Osteoblast (primary cell): Measurements from ENCODE around the gene ICE1. TPM values are rescaled to one million over a fixed set of nuclear protein-coding genes. Genes with fewer than 3 reads are reported as not detected.

Experiments used
- DNase-seq: peaks from one replicate; pipeline ENCODE4 v3.0.0; 2011; ENCODE audit warnings: low spot score, mixed read lengths; ENCODE audit not compliant: insufficient read length; ENCODE audit errors: missing footprints
- H2AFZ ChIP-seq: 2 replicates; pipeline ENCODE4 v1.6.0; 2011; ENCODE audit warnings: mild to moderate bottlenecking, low read length
- H3K27ac ChIP-seq: 2 replicates; pipeline ENCODE4 v1.5.1; 2011; ENCODE audit warnings: mild to moderate bottlenecking, low read depth, low read length, moderate library complexity
- H3K27me3 ChIP-seq: 2 replicates; pipeline ENCODE4 v1.6.0; 2012; ENCODE audit warnings: mild to moderate bottlenecking, control low read depth, inconsistent platforms, low read length, moderate library complexity; ENCODE audit not compliant: insufficient read depth
- H3K36me3 ChIP-seq: 2 replicates; pipeline ENCODE4 v1.5.1; 2011; ENCODE audit warnings: mild to moderate bottlenecking, low read length, control low read depth, moderate library complexity; ENCODE audit not compliant: insufficient read depth
- H3K4me1 ChIP-seq: 2 replicates; pipeline ENCODE4 v1.5.1; 2011; ENCODE audit warnings: mild to moderate bottlenecking, low read length, control low read depth, moderate library complexity; ENCODE audit not compliant: insufficient read depth
- H3K4me2 ChIP-seq: 2 replicates; pipeline ENCODE4 v1.6.0; 2011; ENCODE audit warnings: mild to moderate bottlenecking, low read length; ENCODE audit not compliant: insufficient read depth
- H3K4me3 ChIP-seq: fragments of 200-600 bp; sonication (generic); 3 replicates; pipeline ENCODE4 v1.5.1; 2012; ENCODE audit warnings: mild to moderate bottlenecking, low read length, inconsistent platforms; ENCODE audit not compliant: insufficient read depth
- H3K79me2 ChIP-seq: 2 replicates; pipeline ENCODE4 v1.6.0; 2012; ENCODE audit warnings: mild to moderate bottlenecking, low read length, control low read depth, inconsistent platforms; ENCODE audit not compliant: insufficient read depth
- H3K9me3 ChIP-seq: 2 replicates; pipeline ENCODE4 v1.5.1; 2011; ENCODE audit warnings: low read depth, low read length, control low read depth
- H4K20me1 ChIP-seq: 2 replicates; pipeline ENCODE4 v1.6.0; 2012; ENCODE audit warnings: mild to moderate bottlenecking, low read length, control low read depth; ENCODE audit not compliant: insufficient read depth
- total RNA-seq: library from RNA; depleted of rRNA; stranded (reverse); fragments of >200 nt; gene quantifications from 2 replicates; pipeline ENCODE4 v1.2.3, GENCODE V29; 2012
- TF ChIP-seq, protein P1 (sequence below): IDR thresholded peaks from 2 replicates; pipeline ENCODE4 v1.5.1; 2011; ENCODE audit warnings: mild to moderate bottlenecking, low read depth, low read length, moderate library complexity; ENCODE audit errors: extremely low read depth

The ICE1 gene
- total RNA-seq, 1 donor, result 34.0 TPM

DNA sequence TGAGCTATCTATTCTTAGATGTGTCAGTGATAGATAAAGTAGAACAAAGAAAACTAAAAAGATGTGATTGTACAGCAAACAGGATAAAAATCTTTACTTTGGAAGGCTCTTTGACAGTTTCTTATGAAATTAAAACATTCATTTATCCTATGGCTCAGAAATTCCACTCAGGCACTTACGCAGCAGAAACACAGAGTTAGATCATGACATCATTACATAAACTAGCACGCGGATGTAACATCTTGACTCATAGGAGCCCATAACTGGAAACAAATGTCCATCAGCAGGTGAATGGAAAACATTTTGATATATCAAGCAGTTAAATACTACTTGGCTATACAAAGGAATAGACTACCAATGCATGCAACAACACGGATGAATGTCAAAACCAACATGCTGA, 45.3 kb downstream of the ICE1 start:
- Histone ChIP-seq H3K27me3 (no peaks in the 10 kb centered on the region), H3K79me2 (no peaks in the 10 kb centered on the region), H3K4me3 (no peak overlapping the region), H3K4me2 (no peak overlapping the region), H3K27ac (peak overlapping the region; percentile 72), H3K36me3 (peaks cover 19% of the 10 kb centered on the region), H2AFZ (no peak overlapping the region), H4K20me1 (peaks cover 7% of the 10 kb centered on the region), H3K4me1 (peaks cover 5% of the 10 kb centered on the region), H3K9me3 (no peaks in the 10 kb centered on the region)
- TF ChIP-seq, protein P1, sequence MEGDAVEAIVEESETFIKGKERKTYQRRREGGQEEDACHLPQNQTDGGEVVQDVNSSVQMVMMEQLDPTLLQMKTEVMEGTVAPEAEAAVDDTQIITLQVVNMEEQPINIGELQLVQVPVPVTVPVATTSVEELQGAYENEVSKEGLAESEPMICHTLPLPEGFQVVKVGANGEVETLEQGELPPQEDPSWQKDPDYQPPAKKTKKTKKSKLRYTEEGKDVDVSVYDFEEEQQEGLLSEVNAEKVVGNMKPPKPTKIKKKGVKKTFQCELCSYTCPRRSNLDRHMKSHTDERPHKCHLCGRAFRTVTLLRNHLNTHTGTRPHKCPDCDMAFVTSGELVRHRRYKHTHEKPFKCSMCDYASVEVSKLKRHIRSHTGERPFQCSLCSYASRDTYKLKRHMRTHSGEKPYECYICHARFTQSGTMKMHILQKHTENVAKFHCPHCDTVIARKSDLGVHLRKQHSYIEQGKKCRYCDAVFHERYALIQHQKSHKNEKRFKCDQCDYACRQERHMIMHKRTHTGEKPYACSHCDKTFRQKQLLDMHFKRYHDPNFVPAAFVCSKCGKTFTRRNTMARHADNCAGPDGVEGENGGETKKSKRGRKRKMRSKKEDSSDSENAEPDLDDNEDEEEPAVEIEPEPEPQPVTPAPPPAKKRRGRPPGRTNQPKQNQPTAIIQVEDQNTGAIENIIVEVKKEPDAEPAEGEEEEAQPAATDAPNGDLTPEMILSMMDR, result no peak
- DNase-seq, result peak; percentile 73

GRCh38 chr5:5470933-5471332, 48.5 kb downstream of the ICE1 start:
- no peak overlapping the region for H3K4me2 ChIP-seq
- peaks cover 10% of the 10 kb centered on the region for H3K4me1 ChIP-seq
- no peak for DNase-seq
- TF ChIP-seq, protein P1, result no peak
- H3K27ac ChIP-seq, result no peak overlapping the region
- H2AFZ ChIP-seq, result no peak overlapping the region
- H3K36me3 ChIP-seq, result peaks cover 22% of the 10 kb centered on the region
- no peaks in the 10 kb centered on the region for H3K79me2 ChIP-seq
- H3K9me3 ChIP-seq, result no peaks in the 10 kb centered on the region
- no peaks in the 10 kb centered on the region for H3K27me3 ChIP-seq
- H3K4me3 ChIP-seq, result no peak overlapping the region
- H4K20me1 ChIP-seq, result peaks cover 2% of the 10 kb centered on the region

- Histone ChIP-seq H3K36me3 (peaks cover 15% of the 10 kb centered on the region), H3K79me2 (no peaks in the 10 kb centered on the region), H3K9me3 (no peaks in the 10 kb centered on the region), H3K4me1 (peaks cover 5% of the 10 kb centered on the region), H3K4me3 (no peak overlapping the region), H2AFZ (no peak overlapping the region), H4K20me1 (no peaks in the 10 kb centered on the region), H3K27me3 (no peaks in the 10 kb centered on the region), H3K4me2 (no peak overlapping the region), H3K27ac (peak overlapping the region; percentile 4)
- TF ChIP-seq, protein P1, result no peak
- peak; percentile 77 for DNase-seq
Observed at GRCh38 chr5:5473226-5473625, 50.7 kb downstream of the ICE1 start.

GRCh38 chr5:5474961-5475360, 52.5 kb downstream of the ICE1 start:
- Histone ChIP-seq H3K4me1 (peaks cover 5% of the 10 kb centered on the region), H3K4me3 (no peak overlapping the region)

More at GRCh38 chr5:5474961-5475360, 52.5 kb downstream of the ICE1 start:
- DNase-seq, result no peak
- peaks cover 14% of the 10 kb centered on the region for H3K36me3 ChIP-seq
- no peak overlapping the region for H3K4me2 ChIP-seq
- H4K20me1 ChIP-seq, result no peaks in the 10 kb centered on the region
- H3K27ac ChIP-seq, result no peak overlapping the region
- no peak overlapping the region for H2AFZ ChIP-seq
- no peaks in the 10 kb centered on the region for H3K27me3 ChIP-seq
- no peaks in the 10 kb centered on the region for H3K9me3 ChIP-seq
- TF ChIP-seq, protein P1, result no peak
- H3K79me2 ChIP-seq, result no peaks in the 10 kb centered on the region
